CD8-positive, alpha-beta memory T cell (primary cell): ENCODE measurements around the gene MEIS3. TPM values are rescaled to one million over a fixed set of nuclear protein-coding genes. Genes with fewer than 3 reads are reported as not detected.

Experiments used
- CTCF ChIA-PET: fragments of 350-600 bp; sonication (Branson Sonifier 250); formaldehyde crosslinking; loops from one replicate; lab custom pipeline; 2021; ENCODE audit warnings: antibody characterized with exemption; lab: Charles Lee
- POLR2A ChIA-PET: fragments of 350-600 bp; sonication (Branson Sonifier 250); formaldehyde crosslinking; loops from one replicate; lab custom pipeline; 2021; ENCODE audit warnings: antibody characterized with exemption; lab: Charles Lee
- DNase-seq, 5 donors: peaks; one replicate each; pipeline versions ENCODE4 v3.0.0 to v3.0.0-alpha.2; 2020 to 2022; ENCODE audit warnings: mixed read lengths in 1 of 5
- H3K27ac ChIP-seq: one replicate; pipeline ENCODE4 v1.7.0; 2013; ENCODE audit warnings: low read depth, mild to moderate bottlenecking, low read length, moderate library complexity
- H3K27me3 ChIP-seq: 2 replicates; pipeline ENCODE4 v1.7.0; 2013; ENCODE audit warnings: low read length, mild to moderate bottlenecking; ENCODE audit not compliant: insufficient read depth, poor library complexity, severe bottlenecking
- H3K36me3 ChIP-seq: 2 replicates; pipeline ENCODE4 v1.7.0; 2013; ENCODE audit warnings: mild to moderate bottlenecking, low read length, moderate library complexity; ENCODE audit not compliant: insufficient read depth
- H3K4me1 ChIP-seq: 2 replicates; pipeline ENCODE4 v1.7.0; 2013; ENCODE audit warnings: mild to moderate bottlenecking, low read length, moderate library complexity; ENCODE audit not compliant: insufficient read depth
- H3K4me3 ChIP-seq: 2 replicates; pipeline ENCODE4 v1.7.0; 2013; ENCODE audit warnings: mild to moderate bottlenecking, low read length
- H3K9me3 ChIP-seq: 2 replicates; pipeline ENCODE4 v1.7.0; 2013; ENCODE audit warnings: mild to moderate bottlenecking, low read length
- H3K27ac Mint-ChIP-seq, 8 donors: one replicate each; pipeline ENCODE4 v1.8.0; 2020 to 2021; ENCODE audit warnings: mixed read lengths in 8 of 8, mild to moderate bottlenecking in 6 of 8, inconsistent platforms in 3 of 8, moderate library complexity in 3 of 8
- H3K27me3 Mint-ChIP-seq, 2 donors: one replicate each; pipeline ENCODE4 v1.8.0; 2020 to 2021; ENCODE audit warnings: mixed read lengths in 2 of 2, mild to moderate bottlenecking in 1 of 2, moderate library complexity in 1 of 2
- H3K36me3 Mint-ChIP-seq, 3 donors: one replicate each; pipeline ENCODE4 v1.8.0; 2020 to 2021; ENCODE audit warnings: mixed read lengths in 3 of 3, inconsistent platforms in 1 of 3, mild to moderate bottlenecking in 1 of 3
- H3K4me1 Mint-ChIP-seq, 3 donors: one replicate each; pipeline ENCODE4 v1.8.0; 2020 to 2021; ENCODE audit warnings: mixed read lengths in 3 of 3, inconsistent platforms in 1 of 3, mild to moderate bottlenecking in 1 of 3
- H3K4me3 Mint-ChIP-seq, 7 donors: one replicate each; pipeline ENCODE4 v1.8.0; 2020 to 2021; ENCODE audit warnings: mixed read lengths in 7 of 7, mild to moderate bottlenecking in 6 of 7, moderate library complexity in 4 of 7, inconsistent platforms in 2 of 7
- H3K9me3 Mint-ChIP-seq, 5 donors: one replicate each; pipeline ENCODE4 v1.8.0; 2020 to 2022; ENCODE audit warnings: mixed read lengths in 5 of 5, mild to moderate bottlenecking in 3 of 5, moderate library complexity in 2 of 5, inconsistent platforms in 1 of 5
- polyA plus RNA-seq: library from polyadenylated mRNA; unstranded; fragments of 300-500 nt; fragmentation: Illumina TruSeq; gene quantifications from one replicate; pipeline ENCODE4 v1.2.3, GENCODE V29; 2021
- total RNA-seq, 2 experiments: library from RNA; stranded (reverse); gene quantifications; one replicate each; pipeline ENCODE4 v1.2.3, GENCODE V29; 2021

Gene MEIS3
- total and polyA plus RNA-seq, 3 experiments from 2014 or later, result not detected

- ChIA-PET POLR2A (no interaction called here), CTCF (no interaction called here)
- no peak overlapping the region for H3K4me3 ChIP-seq
- peaks cover 17% of the 10 kb centered on the region for H3K4me1 ChIP-seq
- Mint-ChIP-seq H3K27me3 (peaks cover 0 to 2% of the 10 kb centered on the region in 2 donors), H3K9me3 (no peaks in the 10 kb centered on the region), H3K27ac (no peak overlapping the region), H3K4me3 (no peak overlapping the region), H3K4me1 (peaks cover 21 to 32% (median 23%) of the 10 kb centered on the region in 3 donors), H3K36me3 (peaks cover 3 to 65% (median 10%) of the 10 kb centered on the region in 3 donors)
- no peak for DNase-seq
- no peak overlapping the region for H3K27ac ChIP-seq
- H3K27me3 ChIP-seq, result no peaks in the 10 kb centered on the region
- no peaks in the 10 kb centered on the region for H3K9me3 ChIP-seq
- H3K36me3 ChIP-seq, result peaks cover 15% of the 10 kb centered on the region
These were observed 39.9 kb downstream of the MEIS3 start for GRCh38 chr19:47379381-47379938.

DNA sequence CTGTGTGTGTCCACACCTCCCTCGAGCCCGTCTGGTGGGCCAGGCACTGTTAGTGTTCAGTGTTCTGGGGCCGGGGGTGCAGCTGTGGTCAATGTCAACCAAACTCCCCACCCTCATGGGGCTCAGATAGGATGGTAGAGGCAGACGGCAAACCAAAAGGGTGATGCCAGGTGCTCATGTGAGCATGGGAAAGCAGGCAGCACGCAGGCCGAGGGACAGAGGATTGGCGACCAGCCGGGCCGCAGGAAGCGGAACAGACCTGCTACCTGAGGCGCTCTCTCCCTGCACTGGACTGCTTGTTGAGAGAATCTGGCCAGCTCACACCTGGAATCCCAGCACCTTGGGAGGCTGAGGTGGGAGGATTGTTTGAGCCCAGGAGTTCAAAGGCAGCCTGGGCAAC lies 41.1 kb downstream of the MEIS3 start:
- Histone ChIP-seq H3K27ac (no peak overlapping the region), H3K9me3 (no peaks in the 10 kb centered on the region), H3K27me3 (no peaks in the 10 kb centered on the region), H3K4me3 (no peak overlapping the region), H3K36me3 (peaks cover 18% of the 10 kb centered on the region), H3K4me1 (peaks cover 17% of the 10 kb centered on the region)
- peaks cover 17 to 28% (median 19%) of the 10 kb centered on the region in 3 donors for H3K4me1 Mint-ChIP-seq
- DNase-seq, result no peak
- CTCF ChIA-PET, result interaction anchor here (1.6 kb wide), 1 partner anchor 29 kb away, joined by 6 read pairs; the partner anchor contains the start of gene DHX34
- no peaks in the 10 kb centered on the region for H3K9me3 Mint-ChIP-seq
- peak overlapping the region in 1 of 8 donors; percentile 38 for H3K27ac Mint-ChIP-seq
- peaks cover 3 to 75% (median 10%) of the 10 kb centered on the region in 3 donors for H3K36me3 Mint-ChIP-seq
- no peak overlapping the region for H3K4me3 Mint-ChIP-seq
- peaks cover 0 to 2% of the 10 kb centered on the region in 2 donors for H3K27me3 Mint-ChIP-seq
- POLR2A ChIA-PET, result no interaction called here

DNA sequence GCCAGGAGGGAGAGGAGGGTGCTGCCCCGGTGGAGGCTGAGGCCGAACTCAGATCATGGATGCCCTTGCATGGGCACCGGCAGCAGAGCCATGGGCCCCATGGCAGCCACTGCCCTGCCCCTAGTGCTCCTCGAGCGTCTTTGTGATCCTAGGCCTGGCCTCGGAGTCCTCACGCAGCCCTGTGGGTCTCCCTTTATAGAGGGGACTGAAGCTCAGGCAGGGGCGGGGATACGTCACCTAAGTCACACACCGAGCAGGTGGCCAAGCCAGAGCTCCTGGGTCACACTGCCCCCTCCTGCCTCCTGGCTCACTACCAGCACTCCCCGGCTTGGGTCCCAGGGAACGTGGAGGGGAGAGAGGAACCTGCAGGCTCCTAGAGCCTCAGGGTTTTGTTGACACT lies 41.5 kb downstream of the MEIS3 start:
- H3K4me3 ChIP-seq, result no peak overlapping the region
- CTCF ChIA-PET, result interaction anchor here (1.6 kb wide), 1 partner anchor 29 kb away, joined by 6 read pairs; the partner anchor contains the start of gene DHX34

DNA sequence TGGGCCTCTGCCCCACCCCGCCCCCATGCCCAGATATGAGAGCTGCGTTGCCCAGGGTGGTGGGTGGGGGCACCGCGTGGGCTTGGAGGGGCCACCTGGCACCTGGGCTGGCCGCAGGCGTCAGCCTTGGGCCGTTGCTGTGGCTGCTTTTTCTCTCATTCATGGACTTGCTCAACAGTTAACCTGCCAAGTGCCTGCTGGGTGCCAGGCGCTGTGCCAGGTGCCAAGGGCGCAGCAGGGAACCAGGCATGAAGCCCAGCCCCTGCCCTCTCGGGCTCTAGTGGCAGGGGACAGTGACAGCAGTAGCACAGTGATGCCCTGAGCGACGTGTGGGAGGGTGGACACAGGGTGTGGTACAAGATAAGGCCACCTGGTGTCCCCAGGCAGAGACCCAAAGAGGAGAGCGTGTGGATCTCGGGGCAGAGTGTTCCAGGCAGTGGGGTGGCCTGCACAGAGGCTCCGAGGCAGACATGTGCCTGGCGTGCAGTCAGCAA lies 42.1 kb downstream of the MEIS3 start:
- POLR2A ChIA-PET, result no interaction called here
- H3K4me3 ChIP-seq, result no peak overlapping the region
- H3K27ac Mint-ChIP-seq, result peak overlapping the region in 2 of 8 donors; percentile 79 to 93
- H3K27ac ChIP-seq, result no peak overlapping the region
- H3K36me3 Mint-ChIP-seq, result peaks cover 3 to 79% (median 10%) of the 10 kb centered on the region in 3 donors
- H3K9me3 ChIP-seq, result no peaks in the 10 kb centered on the region
- no peaks in the 10 kb centered on the region for H3K9me3 Mint-ChIP-seq
- CTCF ChIA-PET, result interaction anchor here (1.6 kb wide), 1 partner anchor 28 kb away, joined by 6 read pairs; the partner anchor contains the start of gene DHX34
- H3K4me1 ChIP-seq, result peaks cover 16% of the 10 kb centered on the region
- no peaks in the 10 kb centered on the region for H3K27me3 ChIP-seq
- no peak for DNase-seq
- H3K27me3 Mint-ChIP-seq, result no peaks in the 10 kb centered on the region
- H3K4me1 Mint-ChIP-seq, result peaks cover 11 to 22% (median 14%) of the 10 kb centered on the region in 3 donors
- H3K36me3 ChIP-seq, result peaks cover 21% of the 10 kb centered on the region
- H3K4me3 Mint-ChIP-seq, result no peak overlapping the region

More for the DNA sequence above, 41.5 kb downstream of the MEIS3 start:
- Mint-ChIP-seq H3K36me3 (peaks cover 3 to 79% (median 10%) of the 10 kb centered on the region in 3 donors), H3K27me3 (no peaks in the 10 kb centered on the region), H3K27ac (peak overlapping the region in 2 of 8 donors; percentile 29 to 79), H3K4me1 (peaks cover 14 to 25% (median 17%) of the 10 kb centered on the region in 3 donors), H3K9me3 (no peaks in the 10 kb centered on the region), H3K4me3 (no peak overlapping the region)
- Histone ChIP-seq H3K4me1 (peaks cover 17% of the 10 kb centered on the region), H3K36me3 (peaks cover 18% of the 10 kb centered on the region), H3K9me3 (no peaks in the 10 kb centered on the region), H3K27ac (no peak overlapping the region), H3K27me3 (no peaks in the 10 kb centered on the region)
- POLR2A ChIA-PET, result no interaction called here
- DNase-seq, result no peak

- no peak for DNase-seq
- Histone ChIP-seq H3K4me1 (peaks cover 10% of the 10 kb centered on the region), H3K27ac (no peak overlapping the region), H3K4me3 (no peak overlapping the region), H3K36me3 (peaks cover 25% of the 10 kb centered on the region), H3K9me3 (no peaks in the 10 kb centered on the region), H3K27me3 (no peaks in the 10 kb centered on the region)
- POLR2A ChIA-PET, result no interaction called here
- peaks cover 3 to 80% (median 8%) of the 10 kb centered on the region in 3 donors for H3K36me3 Mint-ChIP-seq
- peak overlapping the region in 1 of 8 donors; percentile 75 for H3K27ac Mint-ChIP-seq
- H3K4me3 Mint-ChIP-seq, result peak overlapping the region in 1 of 7 donors; percentile 32
- H3K27me3 Mint-ChIP-seq, result no peaks in the 10 kb centered on the region
- CTCF ChIA-PET, result no interaction called here
- peaks cover 6 to 17% (median 8%) of the 10 kb centered on the region in 3 donors for H3K4me1 Mint-ChIP-seq
- H3K9me3 Mint-ChIP-seq, result no peaks in the 10 kb centered on the region
These were observed 42.7 kb downstream of the MEIS3 start for GRCh38 chr19:47376589-47377144.

- no peak overlapping the region for H3K27ac Mint-ChIP-seq
- CTCF ChIA-PET, result no interaction called here
- DNase-seq, result no peak
These were observed 43.4 kb downstream of the MEIS3 start for GRCh38 chr19:47375694-47376588.

DNA sequence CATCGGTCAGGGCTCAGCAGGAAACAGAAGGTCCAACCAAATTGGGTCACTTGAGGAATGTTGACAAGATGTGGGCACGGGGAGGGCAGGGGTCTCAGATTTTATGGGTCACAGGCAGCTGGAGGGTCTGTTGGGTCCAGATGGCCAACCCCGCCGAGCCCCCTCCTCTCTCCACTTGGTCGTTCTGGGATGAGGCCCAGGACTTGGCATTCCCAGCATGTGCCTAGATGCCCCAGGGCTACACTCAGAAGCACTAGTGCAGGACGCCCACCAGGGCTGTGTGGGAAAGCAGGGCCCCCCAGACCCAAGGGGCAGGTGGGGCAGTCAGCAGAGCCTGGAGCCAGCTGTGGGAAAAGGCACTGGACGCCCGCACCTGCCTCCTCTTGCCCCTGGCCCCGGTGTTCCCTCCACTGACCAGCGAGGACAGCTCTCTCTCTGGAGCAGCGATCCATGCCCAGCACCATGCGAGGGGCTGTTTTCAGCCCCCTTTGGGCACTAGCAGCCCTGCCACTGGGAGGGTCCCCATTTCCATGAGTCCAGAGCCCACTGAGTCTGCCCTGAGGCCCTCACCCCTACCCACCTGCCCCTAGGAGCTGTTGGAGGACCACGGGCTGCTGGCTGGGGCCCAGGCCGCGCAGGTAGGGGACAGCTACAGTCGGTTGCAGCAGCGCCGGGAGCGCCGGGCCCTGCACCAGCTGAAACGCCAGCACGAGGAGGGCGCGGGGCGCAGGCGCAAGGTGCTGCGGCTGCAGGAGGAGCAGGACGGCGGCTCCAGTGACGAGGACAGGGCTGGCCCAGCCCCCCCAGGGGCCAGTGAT lies 44.2 kb downstream of the MEIS3 start:
- Histone ChIP-seq H3K4me3 (no peak overlapping the region), H3K4me1 (no peaks in the 10 kb centered on the region), H3K9me3 (no peaks in the 10 kb centered on the region), H3K27ac (no peak overlapping the region), H3K36me3 (peaks cover 13% of the 10 kb centered on the region), H3K27me3 (no peaks in the 10 kb centered on the region)
- Mint-ChIP-seq H3K9me3 (no peaks in the 10 kb centered on the region), H3K4me3 (no peak overlapping the region), H3K36me3 (peaks cover 0 to 74% (median 2%) of the 10 kb centered on the region in 3 donors), H3K27ac (no peak overlapping the region), H3K4me1 (peaks cover 0 to 3% (median 0%) of the 10 kb centered on the region in 3 donors), H3K27me3 (no peaks in the 10 kb centered on the region)
- CTCF ChIA-PET, result interaction anchor here (1.7 kb wide), 1 partner anchor 16 kb away, joined by 8 read pairs; no protein-coding TSS in a partner anchor
- no peak for DNase-seq
- POLR2A ChIA-PET, result no interaction called here

More at GRCh38 chr19:47375694-47376588, 43.4 kb downstream of the MEIS3 start:
- Mint-ChIP-seq H3K27me3 (no peaks in the 10 kb centered on the region), H3K4me3 (no peak overlapping the region), H3K36me3 (peaks cover 0 to 78% (median 4%) of the 10 kb centered on the region in 3 donors), H3K4me1 (peaks cover 0 to 9% (median 3%) of the 10 kb centered on the region in 3 donors), H3K9me3 (no peaks in the 10 kb centered on the region)
- no peak overlapping the region for H3K27ac ChIP-seq
- POLR2A ChIA-PET, result no interaction called here
- no peaks in the 10 kb centered on the region for H3K9me3 ChIP-seq
- H3K36me3 ChIP-seq, result peaks cover 21% of the 10 kb centered on the region
- H3K27me3 ChIP-seq, result no peaks in the 10 kb centered on the region
- peaks cover 3% of the 10 kb centered on the region for H3K4me1 ChIP-seq
- no peak overlapping the region for H3K4me3 ChIP-seq
